MM.1S (cell line): ENCODE results near the gene ATAD3B.

ENCODE experiments used
- CTCF ChIP-seq: fragments of 300-600 bp; sonication (generic); IDR thresholded peaks from 2 replicates; pipeline ENCODE4 v1.5.1; 2016; ENCODE audit warnings: antibody characterized with exemption, low read length, mixed read lengths
- EZH2 ChIP-seq: fragments of 300-600 bp; sonication (generic); optimal IDR thresholded peaks from 2 replicates; pipeline ENCODE3; 2017; ENCODE audit warnings: low read depth, mild to moderate bottlenecking, antibody characterized with exemption, low read length, mixed read lengths

GRCh38 chr1:1435911-1436629, 35.5 kb upstream of the ATAD3B start:
- TF ChIP-seq EZH2, result no peak
- no peak for TF ChIP-seq CTCF
